Breast epithelium (tissue), 4 donors: ENCODE results near the gene LUC7L. TPM values are rescaled to one million over a fixed set of nuclear protein-coding genes. Genes with fewer than 3 reads are reported as not detected.
"Not testable (repeated sequence)": the region's sequence is repeated elsewhere in the genome, so short reads cannot be mapped to it uniquely, and the experiment has no call there.

Source experiments
- DNase-seq, 2 donors: peaks; one replicate each; pipeline ENCODE4 v3.0.0-alpha.2; 2019; ENCODE audit warnings: low spot score in 2 of 2
- H3K27ac ChIP-seq, 2 donors: fragments of 200-600 bp; sonication (generic) in 1 of 2; one replicate each; pipeline ENCODE4 v1.5.1; 2016 to 2019; ENCODE audit warnings: mild to moderate bottlenecking in 1 of 2
- H3K27me3 ChIP-seq, 2 donors: fragments of 200-600 bp; sonication (generic) in 1 of 2; one replicate each; pipeline versions ENCODE4 v1.5.1 to v1.6.0; 2017 to 2019; ENCODE audit warnings: control low read depth in 1 of 2, mild to moderate bottlenecking in 1 of 2
- H3K36me3 ChIP-seq: fragments of 200-600 bp; one replicate; pipeline ENCODE4 v1.5.1; 2019
- H3K4me1 ChIP-seq, 2 donors: fragments of 200-600 bp; sonication (generic); one replicate each; pipeline ENCODE4 v1.5.1; 2016 to 2019; ENCODE audit warnings: control low read depth in 1 of 2
- H3K4me3 ChIP-seq, 3 donors: fragments of 200-600 bp; sonication (generic); 1 replicate in 2 of 3; 2 replicates in 1 of 3; pipeline ENCODE4 v1.5.1; 2016 to 2019; ENCODE audit warnings: mild to moderate bottlenecking in 3 of 3, moderate library complexity in 2 of 3
- H3K9me3 ChIP-seq, 2 donors: fragments of 200-600 bp; sonication (generic) in 1 of 2; one replicate each; pipeline ENCODE4 v1.5.1; 2016 to 2019; ENCODE audit warnings: control low read depth in 1 of 2
- CTCF ChIP-seq, 3 donors: fragments of 450-650 bp; IDR thresholded peaks; one replicate each; pipeline ENCODE4 v1.5.1; 2016 to 2017; ENCODE audit warnings: antibody characterized with exemption in 3 of 3, mild to moderate bottlenecking in 3 of 3, moderate library complexity in 3 of 3
- POLR2A ChIP-seq: fragments of 450-650 bp; IDR thresholded peaks from one replicate; pipeline ENCODE4 v1.6.1; 2016; ENCODE audit warnings: antibody characterized with exemption, mild to moderate bottlenecking, moderate library complexity
- POLR2AphosphoS5 ChIP-seq, 3 donors: sonication (generic); formaldehyde crosslinking; IDR thresholded peaks; one replicate each; pipeline ENCODE4 v1.6.1; 2017; ENCODE audit warnings: antibody characterized with exemption in 3 of 3
- intact Hi-C: fragments of 100-400 bp; cut with DNase I; formaldehyde crosslinking; loops from one replicate; pipeline ENCODE4 v1.15.1; 2023; ENCODE audit warnings: low total_unique reads
- total RNA-seq, 3 donors: library from RNA; depleted of rRNA; stranded (reverse); fragments of >200 nt; gene quantifications; one replicate each; pipeline ENCODE4 v1.1.0, GENCODE V29; 2016

The LUC7L gene
- total RNA-seq, 3 donors from 2014 or later = 60.6 to 135 (median 107) TPM

GRCh38 chr16:229731-230281 is 557 bp upstream of the LUC7L start:
- intact Hi-C loops = loop anchor here (10.0 kb wide), 1 partner anchor 125 kb away; the partner anchor contains the start of gene AXIN1
- Histone ChIP-seq H3K27ac (peak overlapping the region; percentile 95 to 99), H3K4me3 (peak overlapping the region; percentile 69 to 99 (median 90))

GRCh38 chr16:228151-228851 is 948 bp downstream of the LUC7L start:
- no peaks in the 10 kb centered on the region for H3K9me3 ChIP-seq
- intact Hi-C loops = no loop called here
- H3K4me3 ChIP-seq = peak overlapping the region; percentile 69 to 99 (median 90)
- no peak for DNase-seq
- H3K36me3 ChIP-seq = no peaks in the 10 kb centered on the region
- H3K27ac ChIP-seq = peak overlapping the region; percentile 95 to 99
- H3K27me3 ChIP-seq = no peaks in the 10 kb centered on the region
- peaks cover 0 to 12% of the 10 kb centered on the region in 2 donors for H3K4me1 ChIP-seq
- no peak for TF ChIP-seq POLR2AphosphoS5 (IDR thresholded peaks at IDR 0.05)
- TF ChIP-seq POLR2A = no peak
- TF ChIP-seq CTCF (IDR thresholded peaks at IDR 0.05) = no peak

More at GRCh38 chr16:229731-230281, 557 bp upstream of the LUC7L start:
- H3K27me3 ChIP-seq = no peaks in the 10 kb centered on the region
- H3K36me3 ChIP-seq = no peaks in the 10 kb centered on the region
- DNase-seq = no peak
- no peaks in the 10 kb centered on the region for H3K9me3 ChIP-seq
- no peak for TF ChIP-seq POLR2A
- TF ChIP-seq POLR2AphosphoS5 (IDR thresholded peaks at IDR 0.05) = no peak
- no peak for TF ChIP-seq CTCF (IDR thresholded peaks at IDR 0.05)
- H3K4me1 ChIP-seq = peaks cover 0 to 12% of the 10 kb centered on the region in 2 donors

GRCh38 chr16:220021-220420 is 9.2 kb downstream of the LUC7L start:
- Histone ChIP-seq H3K27me3 (no peaks in the 10 kb centered on the region), H3K9me3 (no peaks in the 10 kb centered on the region), H3K27ac (no peak overlapping the region), H3K4me3 (no peak overlapping the region), H3K36me3 (no peaks in the 10 kb centered on the region), H3K4me1 (no peaks in the 10 kb centered on the region)
- intact Hi-C loops = no loop called here
- DNase-seq = no peak
- TF ChIP-seq POLR2A (no peak), CTCF (IDR thresholded peaks at IDR 0.05) (no peak), POLR2AphosphoS5 (IDR thresholded peaks at IDR 0.05) (no peak)

GRCh38 chr16:212999-213398 is 16.2 kb downstream of the LUC7L start:
- Histone ChIP-seq H3K4me1 (no peaks in the 10 kb centered on the region), H3K9me3 (no peaks in the 10 kb centered on the region), H3K36me3 (peaks cover 4% of the 10 kb centered on the region), H3K27ac (no peak overlapping the region), H3K4me3 (no peak overlapping the region), H3K27me3 (no peaks in the 10 kb centered on the region)
- no peak for DNase-seq
- TF ChIP-seq POLR2AphosphoS5 (IDR thresholded peaks at IDR 0.05) (no peak), POLR2A (no peak), CTCF (IDR thresholded peaks at IDR 0.05) (no peak)
- intact Hi-C loops = no loop called here

GRCh38 chr16:211631-212180 is 17.5 kb downstream of the LUC7L start:
- DNase-seq, H3K27me3 ChIP-seq, H3K36me3 ChIP-seq, intact Hi-C loops, H3K4me1 ChIP-seq, H3K27ac ChIP-seq, H3K9me3 ChIP-seq, H3K4me3 ChIP-seq: not testable (repeated sequence)

- H3K4me3 ChIP-seq, H3K27ac ChIP-seq, H3K27me3 ChIP-seq, H3K9me3 ChIP-seq, H3K4me1 ChIP-seq, DNase-seq: not testable (repeated sequence)
- intact Hi-C loops = loop anchor here (5.0 kb wide), 1 partner anchor 1798 kb away; the partner anchor contains the start of gene ZNF598
- H3K36me3 ChIP-seq = peaks cover 15% of the 10 kb centered on the region
Observed at GRCh38 chr16:209359-209758, 19.9 kb downstream of the LUC7L start.

- H3K4me3 ChIP-seq, H3K27ac ChIP-seq, H3K4me1 ChIP-seq, intact Hi-C loops, H3K27me3 ChIP-seq, H3K9me3 ChIP-seq, DNase-seq: not testable (repeated sequence)
- peaks cover 15% of the 10 kb centered on the region for H3K36me3 ChIP-seq
Observed at GRCh38 chr16:204046-204445, 25.2 kb downstream of the LUC7L start.
